Osteoblast (primary cell): ENCODE results near the gene TMPRSS4. TPM values are rescaled to one million over a fixed set of nuclear protein-coding genes. Genes with fewer than 3 reads are reported as not detected.
A peak's percentile ranks its signal among the peaks of the same experiment; 100 is the strongest.

ENCODE experiments used
- DNase-seq: peaks from one replicate; pipeline ENCODE4 v3.0.0; 2011; ENCODE audit warnings: low spot score, mixed read lengths; ENCODE audit not compliant: insufficient read length; ENCODE audit errors: missing footprints
- H2AFZ ChIP-seq: 2 replicates; pipeline ENCODE4 v1.6.0; 2011; ENCODE audit warnings: mild to moderate bottlenecking, low read length
- H3K27ac ChIP-seq: 2 replicates; pipeline ENCODE4 v1.5.1; 2011; ENCODE audit warnings: mild to moderate bottlenecking, low read depth, low read length, moderate library complexity
- H3K27me3 ChIP-seq: 2 replicates; pipeline ENCODE4 v1.6.0; 2012; ENCODE audit warnings: mild to moderate bottlenecking, control low read depth, inconsistent platforms, low read length, moderate library complexity; ENCODE audit not compliant: insufficient read depth
- H3K36me3 ChIP-seq: 2 replicates; pipeline ENCODE4 v1.5.1; 2011; ENCODE audit warnings: mild to moderate bottlenecking, low read length, control low read depth, moderate library complexity; ENCODE audit not compliant: insufficient read depth
- H3K4me1 ChIP-seq: 2 replicates; pipeline ENCODE4 v1.5.1; 2011; ENCODE audit warnings: mild to moderate bottlenecking, low read length, control low read depth, moderate library complexity; ENCODE audit not compliant: insufficient read depth
- H3K4me2 ChIP-seq: 2 replicates; pipeline ENCODE4 v1.6.0; 2011; ENCODE audit warnings: mild to moderate bottlenecking, low read length; ENCODE audit not compliant: insufficient read depth
- H3K4me3 ChIP-seq: fragments of 200-600 bp; sonication (generic); 3 replicates; pipeline ENCODE4 v1.5.1; 2012; ENCODE audit warnings: mild to moderate bottlenecking, low read length, inconsistent platforms; ENCODE audit not compliant: insufficient read depth
- H3K79me2 ChIP-seq: 2 replicates; pipeline ENCODE4 v1.6.0; 2012; ENCODE audit warnings: mild to moderate bottlenecking, low read length, control low read depth, inconsistent platforms; ENCODE audit not compliant: insufficient read depth
- H3K9me3 ChIP-seq: 2 replicates; pipeline ENCODE4 v1.5.1; 2011; ENCODE audit warnings: low read depth, low read length, control low read depth
- H4K20me1 ChIP-seq: 2 replicates; pipeline ENCODE4 v1.6.0; 2012; ENCODE audit warnings: mild to moderate bottlenecking, low read length, control low read depth; ENCODE audit not compliant: insufficient read depth
- total RNA-seq: library from RNA; depleted of rRNA; stranded (reverse); fragments of >200 nt; gene quantifications from 2 replicates; pipeline ENCODE4 v1.2.3, GENCODE V29; 2012
- TF ChIP-seq, protein P1 (sequence below): IDR thresholded peaks from 2 replicates; pipeline ENCODE4 v1.5.1; 2011; ENCODE audit warnings: mild to moderate bottlenecking, low read depth, low read length, moderate library complexity; ENCODE audit errors: extremely low read depth

Gene TMPRSS4
- total RNA-seq, 1 donor = not detected

DNA sequence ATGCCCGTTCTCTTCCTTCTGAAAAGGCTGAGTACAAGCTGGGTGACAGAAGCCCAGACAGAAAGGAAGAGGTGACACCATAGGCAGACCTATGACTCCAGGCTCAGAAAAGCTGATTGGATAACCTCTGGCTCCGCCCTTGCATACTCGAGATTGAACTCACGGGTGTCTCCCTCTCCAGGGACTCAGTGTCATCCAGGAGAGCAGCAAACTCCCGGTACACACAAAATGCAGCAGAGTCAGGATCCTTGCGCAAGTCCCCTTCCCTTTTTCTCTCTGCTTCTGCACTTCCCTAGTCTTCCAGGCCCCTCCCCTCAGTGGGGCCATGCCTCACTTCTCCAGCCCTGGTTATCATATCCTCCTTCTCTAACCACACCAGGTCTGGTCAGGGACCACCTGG lies 65.9 kb downstream of the TMPRSS4 start:
- no peak overlapping the region for H3K4me3 ChIP-seq
- peak; percentile 19 for DNase-seq
- TF ChIP-seq, protein P1, sequence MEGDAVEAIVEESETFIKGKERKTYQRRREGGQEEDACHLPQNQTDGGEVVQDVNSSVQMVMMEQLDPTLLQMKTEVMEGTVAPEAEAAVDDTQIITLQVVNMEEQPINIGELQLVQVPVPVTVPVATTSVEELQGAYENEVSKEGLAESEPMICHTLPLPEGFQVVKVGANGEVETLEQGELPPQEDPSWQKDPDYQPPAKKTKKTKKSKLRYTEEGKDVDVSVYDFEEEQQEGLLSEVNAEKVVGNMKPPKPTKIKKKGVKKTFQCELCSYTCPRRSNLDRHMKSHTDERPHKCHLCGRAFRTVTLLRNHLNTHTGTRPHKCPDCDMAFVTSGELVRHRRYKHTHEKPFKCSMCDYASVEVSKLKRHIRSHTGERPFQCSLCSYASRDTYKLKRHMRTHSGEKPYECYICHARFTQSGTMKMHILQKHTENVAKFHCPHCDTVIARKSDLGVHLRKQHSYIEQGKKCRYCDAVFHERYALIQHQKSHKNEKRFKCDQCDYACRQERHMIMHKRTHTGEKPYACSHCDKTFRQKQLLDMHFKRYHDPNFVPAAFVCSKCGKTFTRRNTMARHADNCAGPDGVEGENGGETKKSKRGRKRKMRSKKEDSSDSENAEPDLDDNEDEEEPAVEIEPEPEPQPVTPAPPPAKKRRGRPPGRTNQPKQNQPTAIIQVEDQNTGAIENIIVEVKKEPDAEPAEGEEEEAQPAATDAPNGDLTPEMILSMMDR = no peak
- H3K4me2 ChIP-seq = no peak overlapping the region
- no peak overlapping the region for H3K27ac ChIP-seq
- H3K79me2 ChIP-seq = no peaks in the 10 kb centered on the region
- H3K27me3 ChIP-seq = peaks cover 21% of the 10 kb centered on the region
- H3K9me3 ChIP-seq = no peaks in the 10 kb centered on the region
- no peak overlapping the region for H2AFZ ChIP-seq
- no peaks in the 10 kb centered on the region for H4K20me1 ChIP-seq
- H3K36me3 ChIP-seq = no peaks in the 10 kb centered on the region
- no peaks in the 10 kb centered on the region for H3K4me1 ChIP-seq

DNA sequence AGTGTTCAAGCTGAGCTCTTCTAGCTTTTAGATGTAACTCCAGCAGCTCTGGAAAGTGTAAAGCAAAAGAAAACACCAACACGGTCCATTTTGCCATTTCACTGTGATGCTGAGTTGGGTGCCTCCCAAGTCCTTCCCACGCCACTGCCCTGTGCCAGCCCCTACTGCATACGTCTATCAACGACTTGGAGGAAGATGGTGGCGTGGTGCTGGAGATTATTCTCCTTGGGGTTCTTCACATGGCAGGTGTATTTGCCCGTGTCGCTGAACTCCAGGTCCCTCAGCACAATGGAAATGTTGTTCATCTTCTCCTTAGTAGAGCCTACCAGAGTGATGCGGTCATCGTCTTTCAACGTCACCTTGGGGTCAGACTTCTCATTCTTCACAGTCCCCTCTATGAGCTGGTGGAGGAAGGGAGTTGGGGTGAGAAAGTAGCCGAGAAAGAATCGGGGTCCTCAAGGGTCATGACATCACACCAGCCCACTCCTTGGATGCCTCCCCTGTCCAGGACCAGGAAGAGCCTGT lies 66.8 kb downstream of the TMPRSS4 start:
- Histone ChIP-seq H3K79me2 (no peaks in the 10 kb centered on the region), H2AFZ (no peak overlapping the region), H3K36me3 (no peaks in the 10 kb centered on the region), H3K4me2 (no peak overlapping the region), H4K20me1 (no peaks in the 10 kb centered on the region), H3K4me3 (no peak overlapping the region), H3K27me3 (peaks cover 25% of the 10 kb centered on the region), H3K27ac (no peak overlapping the region), H3K9me3 (no peaks in the 10 kb centered on the region), H3K4me1 (no peaks in the 10 kb centered on the region)
- peak; percentile 50 for DNase-seq
- TF ChIP-seq, protein P1 = no peak

DNA sequence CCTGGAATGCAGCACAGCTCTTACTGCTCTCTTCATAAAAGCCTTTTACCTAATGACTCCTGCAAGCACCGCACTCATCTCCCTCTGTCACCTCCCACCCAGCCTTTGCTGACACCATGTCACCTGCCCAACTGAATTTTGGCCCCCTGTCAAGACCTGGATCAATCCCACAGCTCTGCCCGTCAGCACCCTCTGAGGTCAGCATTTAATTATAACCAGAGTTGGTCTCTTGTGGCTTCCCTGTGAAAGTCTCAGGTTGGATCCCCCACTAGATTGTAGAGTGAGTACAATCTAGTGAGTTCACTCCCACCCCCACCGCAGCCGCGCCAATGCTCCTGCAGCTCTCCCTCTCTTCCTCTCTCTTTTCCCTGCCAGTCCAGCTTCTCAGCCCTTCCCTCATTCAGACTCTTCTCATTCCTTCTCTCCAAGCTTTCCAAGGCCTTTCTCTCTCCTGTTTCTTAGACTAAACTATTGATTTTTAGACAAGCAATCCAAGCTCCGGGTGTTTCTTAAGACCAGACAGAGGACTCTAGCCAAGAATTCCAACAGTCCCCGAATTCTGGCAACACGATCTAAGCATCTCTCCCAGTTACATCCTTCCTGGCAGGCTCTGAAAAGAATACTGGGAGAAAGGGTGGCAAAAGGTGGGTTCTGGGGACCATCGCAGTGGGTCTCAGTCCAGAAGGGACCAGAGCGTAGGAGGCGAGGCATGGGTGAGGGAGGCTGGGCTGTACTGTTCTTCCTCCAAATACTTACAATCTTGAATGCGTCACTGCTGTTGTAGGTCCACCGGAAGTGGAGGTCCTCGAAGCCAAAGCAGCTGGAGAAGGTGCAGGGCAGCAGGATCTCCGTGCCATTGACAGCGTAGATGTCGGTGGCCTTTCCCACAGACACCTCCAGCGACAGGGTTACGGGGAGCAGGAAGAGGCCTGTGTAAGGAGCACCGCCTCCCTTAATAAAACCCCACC lies 67.7 kb downstream of the TMPRSS4 start:
- H3K79me2 ChIP-seq = no peaks in the 10 kb centered on the region

More for the DNA sequence above, 67.7 kb downstream of the TMPRSS4 start:
- H3K27me3 ChIP-seq = peaks cover 28% of the 10 kb centered on the region
- H3K36me3 ChIP-seq = no peaks in the 10 kb centered on the region
- peak; percentile 56 for DNase-seq
- H2AFZ ChIP-seq = no peak overlapping the region
- no peaks in the 10 kb centered on the region for H4K20me1 ChIP-seq
- H3K4me1 ChIP-seq = no peaks in the 10 kb centered on the region
- no peaks in the 10 kb centered on the region for H3K9me3 ChIP-seq
- H3K4me2 ChIP-seq = no peak overlapping the region
- H3K27ac ChIP-seq = no peak overlapping the region
- TF ChIP-seq, protein P1 = no peak
- no peak overlapping the region for H3K4me3 ChIP-seq
